ENCODE measurements around the gene ZNF780A. TPM values are rescaled to one million over a fixed set of nuclear protein-coding genes. Genes with fewer than 3 reads are reported as not detected.
A peak's percentile ranks its signal among the peaks of the same experiment; 100 is the strongest.
"Not testable (repeated sequence)": the region's sequence is repeated elsewhere in the genome, so short reads cannot be mapped to it uniquely, and the experiment has no call there.

The ZNF780A gene
- total RNA-seq, 1 donor from 2014 or later, result 10.5 TPM

DNA sequence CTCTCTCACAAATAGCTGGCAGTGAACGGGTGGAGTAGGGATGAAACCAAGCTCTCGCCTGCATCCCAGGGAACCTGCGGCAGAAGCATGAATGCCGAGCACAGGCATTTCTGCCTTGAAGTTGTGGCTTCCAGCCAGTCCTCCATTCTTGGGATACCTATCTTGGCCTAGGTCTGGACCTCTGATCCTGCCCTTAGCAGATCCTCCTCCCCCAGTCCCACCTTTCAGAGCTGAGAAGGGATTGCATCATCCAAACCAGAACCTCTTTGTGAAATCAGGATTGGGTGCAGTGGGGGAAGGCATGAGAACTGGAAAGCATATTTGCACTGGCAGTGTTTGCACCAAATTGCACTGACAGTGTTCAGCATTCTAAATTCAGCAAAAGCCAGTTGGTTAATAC lies 5.8 kb downstream of the ZNF780A start:
- no peak for DNase-seq (ENCODE audit: low read depth in 2 of 2)

DNA sequence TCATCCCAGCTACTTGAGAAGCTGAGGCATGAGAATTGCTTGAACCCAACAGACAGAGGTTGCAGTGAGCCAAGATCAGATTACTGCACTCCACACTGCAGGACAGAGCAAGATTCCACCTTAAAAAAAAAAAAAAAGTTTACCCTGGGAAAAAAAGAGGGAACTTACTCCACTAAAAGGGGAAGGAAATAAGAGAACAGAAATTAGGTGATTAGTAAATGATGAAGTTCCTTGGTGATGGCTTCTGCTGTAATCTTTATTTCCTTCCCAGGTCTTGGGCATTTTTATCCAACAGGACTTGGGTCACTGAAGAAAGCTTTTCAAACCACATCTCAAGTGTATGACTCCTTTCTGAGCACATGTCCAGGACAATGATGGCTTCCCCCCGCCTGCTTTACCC lies 9.3 kb downstream of the ZNF780A start:
- DNase-seq (ENCODE audit: low read depth in 2 of 2), result no peak

DNA sequence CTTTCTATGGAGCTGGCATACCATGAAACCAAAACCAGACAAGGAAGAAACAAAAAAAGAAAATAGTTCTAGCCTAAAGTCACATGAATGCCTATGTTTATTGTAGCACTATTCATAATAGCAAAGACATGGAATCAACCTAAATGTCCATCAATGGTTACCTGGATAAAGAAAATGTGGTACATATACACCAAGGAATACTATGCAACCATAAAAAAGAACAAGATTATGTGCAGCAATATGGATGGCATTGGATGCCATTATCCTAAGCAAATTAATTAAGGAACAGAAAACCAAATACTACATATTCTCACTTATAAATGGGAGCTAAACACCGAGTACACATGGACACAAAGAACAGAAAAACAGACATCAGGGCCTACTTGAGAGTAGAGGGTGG lies 10.5 kb downstream of the ZNF780A start:
- no peak for DNase-seq (ENCODE audit: low read depth in 2 of 2)

DNA sequence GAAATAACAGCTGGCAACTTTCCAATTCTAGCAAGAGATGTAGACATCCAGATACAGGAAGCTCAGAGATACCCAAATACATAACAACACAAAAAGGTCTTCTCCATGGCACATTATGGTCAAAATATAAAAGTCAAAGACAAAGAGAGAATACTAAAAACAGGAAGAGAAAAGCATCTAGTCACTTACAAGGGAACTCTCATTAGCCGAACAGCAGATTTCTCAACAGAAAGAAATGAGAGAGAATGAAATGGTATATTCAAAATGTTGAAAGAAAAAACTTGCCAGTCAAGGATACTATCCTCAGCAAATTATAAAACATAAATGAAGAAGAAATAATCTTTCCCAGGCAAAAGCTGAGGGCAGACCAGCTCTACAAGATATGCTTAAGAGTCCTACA lies 12.4 kb downstream of the ZNF780A start:
- DNase-seq (ENCODE audit: low read depth in 2 of 2), result no peak

DNA sequence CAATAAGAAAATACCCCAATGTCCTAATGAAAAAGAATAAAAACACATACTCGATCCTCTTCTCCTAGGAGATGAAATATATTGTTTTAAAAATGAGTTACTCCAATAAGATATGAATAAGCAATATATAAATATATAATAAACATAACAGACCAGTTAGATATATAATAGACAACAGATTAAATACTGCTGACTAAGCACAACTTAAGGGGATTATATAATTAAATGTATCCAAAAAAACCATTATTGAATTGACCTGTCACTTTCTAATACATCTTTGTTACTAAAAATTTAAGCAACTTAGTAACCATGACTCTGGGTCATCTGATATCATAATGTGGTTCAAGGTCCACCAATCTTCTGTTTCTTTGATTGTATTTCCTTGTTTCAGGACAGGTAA lies 20.7 kb downstream of the ZNF780A start:
- DNase-seq (ENCODE audit: low read depth in 2 of 2), result no peak

DNA sequence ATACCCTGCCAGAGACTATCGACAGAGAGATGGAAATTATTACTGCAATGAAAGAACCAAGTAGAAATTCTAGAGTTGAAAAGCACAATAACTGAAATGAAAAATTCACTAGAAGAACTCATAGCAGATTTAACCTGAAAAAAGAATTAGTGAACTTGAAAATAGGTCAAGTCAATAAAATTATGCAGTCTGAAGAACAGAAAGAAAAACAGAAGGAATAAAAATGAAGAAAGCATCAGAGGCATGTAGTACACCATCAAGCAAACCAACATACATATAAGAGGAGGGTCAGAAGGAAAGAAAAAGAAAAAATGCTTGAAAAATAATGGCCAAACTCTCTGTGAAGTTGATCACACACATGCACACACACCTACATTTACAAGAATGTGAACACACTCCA lies 31.1 kb downstream of the ZNF780A start:
- DNase-seq (ENCODE audit: low read depth in 2 of 2), result no peak

DNA sequence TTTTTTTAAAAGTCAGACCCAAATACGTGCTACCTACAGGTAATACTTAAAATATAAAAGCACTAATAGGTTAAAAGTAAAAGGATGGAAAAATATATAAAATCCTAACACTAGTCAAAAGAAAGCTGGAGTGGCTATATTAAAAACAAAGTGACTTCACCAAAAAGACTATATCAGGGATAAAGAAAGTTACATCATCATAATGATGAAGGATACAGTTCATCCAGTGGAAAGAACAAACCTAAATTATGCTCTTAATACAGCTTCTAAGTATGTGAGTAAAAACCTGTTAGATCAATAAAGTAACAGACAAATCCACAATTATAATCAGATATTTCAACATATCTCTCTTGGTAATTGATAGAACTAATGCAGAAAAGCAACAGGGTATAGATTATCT lies 33.6 kb downstream of the ZNF780A start:
- no peak for DNase-seq (ENCODE audit: low read depth in 2 of 2)

DNA sequence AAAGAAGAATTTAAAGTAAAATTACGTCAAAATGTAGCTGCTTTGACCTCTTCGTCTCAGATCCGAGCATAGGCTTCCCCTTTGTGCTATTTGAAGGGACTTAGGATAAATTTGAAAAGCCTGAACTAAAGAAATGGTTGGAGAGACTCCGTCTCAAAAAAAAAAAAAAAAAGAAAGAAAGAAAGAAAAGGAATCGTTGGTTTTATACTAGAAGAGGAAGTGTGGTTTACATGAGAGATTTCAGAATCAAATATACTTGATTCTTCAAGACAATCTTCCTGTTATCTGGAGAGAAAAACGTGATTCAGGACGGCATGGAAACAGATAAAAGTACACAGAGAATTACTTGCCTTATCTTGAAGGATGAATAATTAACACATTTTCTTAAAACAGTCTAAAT lies 34.2 kb downstream of the ZNF780A start:
- no peak for DNase-seq (ENCODE audit: low read depth in 2 of 2)

DNA sequence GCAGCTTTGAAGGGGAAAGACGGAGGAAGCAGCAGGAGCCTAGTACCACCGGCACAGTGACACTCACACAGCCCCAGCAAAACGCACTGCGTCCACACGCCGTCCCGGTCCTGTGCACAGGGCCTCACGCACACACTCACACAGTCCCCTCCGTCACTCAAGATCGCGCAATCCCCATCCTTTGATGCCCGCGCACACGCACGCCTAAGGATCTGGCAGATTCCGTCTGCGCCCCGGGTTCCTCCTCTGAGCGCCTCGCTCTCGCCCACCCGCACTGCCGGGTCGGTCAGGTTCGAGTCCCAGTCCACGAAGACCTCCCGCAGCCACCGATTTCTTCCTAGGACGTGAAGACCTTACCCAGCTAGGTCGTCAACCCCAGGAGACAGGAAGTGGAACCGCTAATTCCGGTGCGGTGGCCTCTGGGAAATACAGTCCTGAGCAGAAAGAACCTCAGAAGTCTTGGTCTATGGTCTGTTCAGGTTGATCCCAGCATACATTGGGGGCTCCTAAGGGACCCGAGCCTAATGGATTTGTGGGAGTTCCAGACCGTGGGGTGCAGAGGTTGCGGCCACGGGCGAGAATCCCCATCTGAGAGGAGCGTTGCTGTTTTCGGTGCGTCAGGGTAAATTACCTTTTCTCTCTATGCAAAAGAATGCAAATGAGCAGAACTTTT lies 34.8 kb downstream of the ZNF780A start, which contains the start of gene ZNF780B:
TSS of gene ZNF780B (minus strand) at position 400 of the 673 bp plus-strand sequence. CDS start 5,899 bp downstream, outside the sequence.
- peak in 1 of 2 donors; percentile 41 for DNase-seq (ENCODE audit: low read depth in 2 of 2)

DNA sequence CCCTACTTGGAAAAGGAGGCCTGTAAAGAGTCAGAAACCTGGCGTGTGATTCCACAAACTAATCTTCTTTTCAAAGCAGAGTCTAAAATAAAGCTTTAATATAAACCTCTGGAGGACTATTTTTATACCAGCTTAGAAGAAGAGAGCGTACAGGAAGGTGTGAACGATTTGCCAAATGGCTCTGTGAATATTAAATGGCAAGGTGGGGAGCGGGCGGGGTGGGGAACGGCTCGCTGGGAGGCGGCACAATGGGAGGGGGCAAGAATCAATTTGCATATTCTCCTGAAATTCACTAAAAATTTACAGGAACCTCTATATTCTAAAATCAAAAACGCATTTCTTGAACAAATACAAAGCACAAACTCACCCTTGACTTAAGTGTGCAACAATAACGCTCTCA lies 35.7 kb downstream of the ZNF780A start:
- no peak for DNase-seq (ENCODE audit: low read depth in 2 of 2)

DNA sequence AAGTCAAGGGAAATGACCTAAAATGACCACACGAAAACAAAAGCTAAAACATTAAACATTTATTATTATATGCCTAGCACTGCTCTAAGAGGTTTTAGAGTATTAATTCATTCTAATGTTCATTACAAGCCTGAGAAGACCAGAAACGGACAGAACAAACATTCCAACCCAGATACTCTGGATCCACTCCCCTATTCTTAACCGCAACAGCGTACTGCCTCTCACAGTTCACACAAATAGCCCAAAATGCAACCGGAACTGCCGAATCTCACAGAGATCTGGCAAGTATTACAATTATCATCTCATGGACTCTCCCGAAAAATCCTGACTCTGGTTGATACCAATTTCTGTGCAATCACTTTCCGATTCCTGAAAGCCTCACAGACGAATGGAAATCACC lies 36.1 kb downstream of the ZNF780A start:
- DNase-seq (ENCODE audit: low read depth in 2 of 2), result no peak

DNA sequence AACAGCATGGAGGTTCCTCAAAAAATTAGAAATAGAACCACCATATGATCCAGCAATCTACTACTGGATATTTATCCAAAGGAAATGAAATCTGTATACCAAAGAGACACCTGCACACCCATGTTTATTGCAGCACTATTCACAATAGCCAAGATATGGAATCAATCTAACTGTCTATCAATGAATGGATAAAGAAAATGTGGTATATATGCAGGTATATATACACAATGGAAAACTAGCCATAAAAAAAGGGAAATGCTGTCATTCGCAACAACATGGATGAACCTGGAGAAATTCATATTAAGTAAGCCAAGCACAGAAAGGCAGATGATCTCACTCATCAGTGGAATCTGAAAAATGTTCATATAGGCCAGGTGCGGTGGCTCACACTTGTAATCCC lies 37.3 kb downstream of the ZNF780A start:
- DNase-seq (ENCODE audit: low read depth in 2 of 2), result no peak

DNA sequence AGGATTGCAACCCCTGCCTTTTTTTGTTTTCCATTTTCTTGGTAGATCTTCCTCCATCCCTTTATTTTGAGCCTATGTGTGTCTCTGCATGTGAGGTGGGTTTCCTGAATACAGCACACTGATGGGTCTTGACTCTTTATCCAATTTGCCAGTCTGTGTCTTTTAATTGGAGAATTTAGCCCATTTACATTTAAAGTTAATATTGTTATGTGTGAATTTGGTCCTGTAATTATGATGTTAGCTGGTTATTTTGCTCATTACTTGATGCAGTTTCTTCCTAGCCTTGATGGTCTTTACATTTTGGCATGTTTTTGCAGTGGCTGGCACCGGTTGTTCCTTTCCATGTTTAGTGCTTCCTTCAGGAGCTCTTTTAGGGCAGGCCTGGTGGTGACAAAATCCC lies 49.0 kb downstream of the ZNF780A start:
- not testable (repeated sequence) for DNase-seq (ENCODE audit: low read depth in 2 of 2)

DNA sequence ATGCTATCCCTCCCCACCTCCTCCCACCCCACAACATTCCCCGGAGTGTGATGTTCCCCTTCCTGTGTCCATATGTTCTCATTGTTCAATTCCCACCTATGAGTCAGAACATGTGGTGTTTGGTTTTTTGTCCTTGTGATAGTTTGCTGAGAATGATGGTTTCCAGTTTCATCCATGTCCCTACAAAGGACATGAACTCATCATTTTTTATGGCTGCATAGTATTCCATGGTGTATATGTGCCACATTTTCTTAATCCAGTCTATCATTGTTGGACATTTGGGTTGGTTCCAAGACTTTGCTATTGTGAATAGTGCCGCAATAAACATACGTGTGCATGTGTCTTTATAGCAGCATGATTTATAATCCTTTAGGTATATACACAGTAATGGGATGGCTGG lies 52.7 kb downstream of the ZNF780A start:
- DNase-seq (ENCODE audit: low read depth in 2 of 2), result not testable (repeated sequence)

DNA sequence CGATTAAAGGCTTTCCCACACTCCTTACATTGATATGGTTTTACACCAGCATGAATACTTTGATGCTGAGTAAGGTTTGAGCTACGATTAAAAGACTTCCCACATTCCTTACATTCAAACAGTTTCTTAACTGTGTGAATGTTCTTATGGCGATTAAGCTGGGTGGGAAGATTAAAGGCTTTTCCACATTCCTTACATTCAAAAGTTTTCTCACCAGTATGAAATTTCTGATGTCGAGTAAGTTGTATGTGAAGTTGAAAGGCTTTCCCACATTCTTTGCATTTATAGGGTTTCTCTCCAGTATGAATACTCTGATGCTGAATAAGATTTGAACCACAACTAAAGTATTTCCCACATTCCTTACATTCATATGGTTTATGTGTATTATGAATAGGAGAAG lies 54.7 kb downstream of the ZNF780A start:
- DNase-seq (ENCODE audit: low read depth in 2 of 2), result no peak

DNA sequence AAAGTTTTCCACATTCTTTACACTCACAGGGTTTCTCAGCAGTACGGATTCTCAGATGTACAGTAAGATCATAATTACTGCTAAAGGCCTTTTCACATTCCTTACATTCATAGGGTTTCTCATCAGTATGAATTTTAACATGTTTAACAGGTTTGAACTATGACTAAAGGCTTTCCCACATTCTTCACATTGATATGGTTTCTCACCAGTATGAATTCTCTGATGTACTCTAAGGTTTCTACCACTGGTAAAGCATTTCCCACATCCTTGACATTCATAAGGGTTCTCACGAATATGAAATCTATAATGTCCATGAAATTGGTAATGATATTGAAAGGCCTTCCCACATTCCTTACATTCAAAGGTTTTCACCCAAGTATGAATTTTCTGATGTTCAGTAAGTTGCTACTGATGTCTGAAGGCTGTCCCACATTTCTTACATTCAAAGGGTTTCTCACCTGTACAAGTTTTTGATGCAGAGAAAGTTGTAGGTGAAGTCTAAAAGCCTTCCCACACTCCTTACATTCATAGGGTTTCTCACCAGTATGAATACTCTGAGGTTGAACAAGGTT lies 56.7 kb downstream of the ZNF780A start:
- no peak for DNase-seq (ENCODE audit: low read depth in 2 of 2)

DNA sequence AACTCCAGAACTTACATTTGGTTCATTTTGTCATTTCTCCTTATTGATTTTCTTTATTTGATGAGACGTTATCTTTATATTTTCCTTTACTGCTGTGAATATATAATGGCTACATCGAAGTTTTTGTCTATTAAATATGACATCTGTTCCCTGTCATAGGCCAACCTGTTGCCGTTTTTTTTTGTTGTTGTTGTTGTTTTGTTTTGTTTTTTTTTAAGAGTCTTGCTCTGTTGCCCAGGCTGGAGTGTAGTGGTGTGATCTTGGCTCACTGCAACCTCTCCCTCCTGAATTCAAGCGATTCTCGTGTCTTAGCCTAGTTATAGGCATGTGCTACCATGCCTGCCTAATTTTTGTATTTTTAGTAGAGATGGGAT lies 64.2 kb downstream of the ZNF780A start:
- no peak for DNase-seq (ENCODE audit: low read depth in 2 of 2)

DNA sequence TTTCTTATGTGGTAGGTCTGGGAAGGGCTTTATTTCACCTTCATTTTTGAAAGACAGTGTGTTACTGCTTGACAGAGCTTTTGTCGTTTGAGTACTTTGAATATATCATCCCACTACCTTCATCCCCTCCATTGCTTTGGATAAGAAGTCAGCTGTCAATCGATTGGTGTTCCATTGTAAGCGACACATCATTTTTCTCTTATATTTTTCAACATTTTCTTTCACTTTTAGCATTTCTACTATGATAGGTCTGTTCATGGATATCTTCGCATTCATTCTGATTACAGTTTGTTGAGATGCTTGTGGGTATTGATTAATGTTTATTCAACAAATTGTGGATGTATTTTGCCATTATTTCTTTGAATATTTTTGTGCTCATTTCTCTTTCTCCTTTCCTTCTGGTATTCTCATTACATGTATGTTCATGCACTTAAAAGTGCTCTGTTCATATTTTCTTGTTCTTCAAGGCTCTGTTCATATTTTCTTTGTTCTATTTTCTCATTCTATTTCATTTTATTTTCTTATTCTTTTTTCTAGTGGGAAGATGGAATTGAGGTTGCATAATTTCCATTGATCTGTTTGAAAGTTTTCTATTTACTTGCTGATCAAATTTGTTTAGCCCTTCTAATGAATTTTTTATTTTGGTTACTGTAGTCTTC lies 64.7 kb downstream of the ZNF780A start:
- DNase-seq (ENCODE audit: low read depth in 2 of 2), result no peak

DNA sequence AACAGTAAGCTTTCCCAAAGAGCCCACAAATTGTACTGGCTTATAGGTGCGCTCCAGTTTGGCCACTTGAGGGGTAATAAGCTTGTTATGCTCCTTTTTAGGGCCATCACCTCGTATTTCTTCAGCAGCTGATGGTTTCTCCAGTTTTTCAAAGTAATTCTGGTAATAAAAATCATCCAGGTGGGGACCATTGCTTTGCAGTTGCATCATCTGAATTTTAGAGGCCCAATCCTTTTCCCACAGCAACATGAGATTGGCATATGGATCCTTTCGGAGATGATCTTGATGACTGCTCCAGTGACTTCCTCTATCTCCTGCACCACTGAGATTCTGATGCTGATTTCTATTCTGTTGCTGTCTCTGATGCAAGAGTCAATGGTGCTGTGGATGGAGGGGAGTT lies 66.8 kb downstream of the ZNF780A start:
- DNase-seq (ENCODE audit: low read depth in 2 of 2), result no peak
